HG02870 (cell line): Measurements from ENCODE around the gene SLC35B2.

Experiments used
- ATAC-seq: cut with Tn5 transposase; IDR thresholded peaks from one replicate; pipeline ENCODE4 v1.9.1; 2021; ENCODE audit warnings: mild to moderate bottlenecking, moderate library complexity; ENCODE audit not compliant: unreplicated experiment

The SLC35B2 gene

GRCh38 chr6:44268095-44268628, 10.8 kb upstream of the SLC35B2 start:
- ATAC-seq: no peak

DNA sequence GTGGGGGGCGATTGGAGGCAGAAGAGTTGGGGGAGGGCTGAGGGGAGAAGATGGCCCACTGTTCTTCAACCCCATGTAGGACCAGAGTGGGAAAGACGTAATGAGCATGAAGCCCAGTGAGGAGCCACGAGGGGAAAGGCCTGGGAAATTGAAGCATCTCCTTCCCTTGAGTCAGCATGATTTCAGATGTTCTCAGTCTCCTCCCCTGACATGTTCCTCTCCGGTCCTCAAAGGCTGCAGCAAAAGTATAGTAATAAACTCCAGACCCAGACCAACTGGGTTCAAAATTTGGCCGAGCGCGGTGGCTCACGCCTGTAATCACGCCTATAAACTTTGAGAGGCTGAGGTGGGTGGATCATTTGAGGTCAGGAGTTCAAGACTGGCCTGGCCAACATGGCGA, 9.9 kb upstream of the SLC35B2 start:
- no peak for ATAC-seq

DNA sequence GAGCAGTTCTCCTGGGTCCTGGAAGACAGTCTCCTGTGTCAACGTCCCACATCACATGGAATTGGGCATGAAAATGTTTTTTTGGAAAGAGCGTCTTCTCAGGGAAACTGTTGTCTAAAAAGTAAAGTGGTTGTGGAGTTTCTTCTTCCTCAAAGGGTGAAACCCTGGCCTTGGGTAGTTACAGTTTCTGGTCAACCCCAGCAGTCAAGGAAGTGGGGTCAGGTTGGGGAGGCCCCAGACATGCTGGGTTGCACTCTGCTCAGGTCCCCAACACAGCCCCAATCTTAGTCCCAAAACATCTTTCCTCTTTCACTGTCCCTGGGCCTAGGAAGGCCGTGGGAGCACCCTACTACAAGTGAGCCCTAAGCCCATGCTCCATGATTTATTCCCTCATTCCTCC, 9.0 kb upstream of the SLC35B2 start:
- no peak for ATAC-seq

- ATAC-seq: no peak
These were observed 8.4 kb upstream of the SLC35B2 start for GRCh38 chr6:44265722-44266233.

DNA sequence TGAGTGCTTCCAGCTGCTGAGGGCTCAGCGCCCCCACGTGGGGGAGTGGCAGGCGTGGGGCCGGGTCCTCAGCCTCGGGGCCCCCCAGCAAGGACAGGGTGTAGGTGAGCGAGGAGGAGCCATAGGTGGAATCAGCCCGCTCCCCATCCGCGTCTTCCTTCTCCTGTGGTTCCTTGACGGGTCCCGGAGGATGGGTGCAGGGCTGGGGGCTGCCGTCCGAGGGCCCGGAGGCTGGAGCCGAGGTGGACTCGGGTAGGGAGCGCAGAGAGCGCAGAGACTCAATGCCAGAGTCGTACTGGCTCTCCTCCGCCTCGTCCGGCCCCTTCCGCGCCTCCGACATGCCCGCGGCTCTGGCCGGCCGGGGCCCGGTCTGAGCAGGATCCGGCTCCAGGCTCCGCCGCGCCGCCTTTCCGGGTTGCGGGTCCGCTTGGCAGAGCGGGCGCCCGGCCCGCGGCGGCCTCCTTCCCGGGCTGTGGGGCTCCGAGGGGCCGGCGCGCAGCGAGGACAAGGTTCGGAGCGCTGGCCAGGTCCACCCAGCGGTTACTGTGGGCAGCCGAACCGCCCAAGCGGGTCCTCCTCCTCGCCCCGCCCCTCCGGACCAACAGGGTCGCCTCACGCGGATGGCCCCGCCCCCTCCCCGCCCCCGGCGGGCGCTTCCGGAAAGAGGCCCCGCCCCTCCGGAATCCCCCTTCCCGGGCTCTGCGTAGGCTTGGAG, 7.8 kb upstream of the SLC35B2 start, which contains the start of gene NFKBIE:
Gene NFKBIE, minus strand, starts transcription at position 545 of the 715 bp plus-strand sequence. Its CDS starts 205 bp downstream, at position 340.
- ATAC-seq: no peak

- no peak for ATAC-seq
These were observed 7.1 kb upstream of the SLC35B2 start for GRCh38 chr6:44264154-44265006.

DNA sequence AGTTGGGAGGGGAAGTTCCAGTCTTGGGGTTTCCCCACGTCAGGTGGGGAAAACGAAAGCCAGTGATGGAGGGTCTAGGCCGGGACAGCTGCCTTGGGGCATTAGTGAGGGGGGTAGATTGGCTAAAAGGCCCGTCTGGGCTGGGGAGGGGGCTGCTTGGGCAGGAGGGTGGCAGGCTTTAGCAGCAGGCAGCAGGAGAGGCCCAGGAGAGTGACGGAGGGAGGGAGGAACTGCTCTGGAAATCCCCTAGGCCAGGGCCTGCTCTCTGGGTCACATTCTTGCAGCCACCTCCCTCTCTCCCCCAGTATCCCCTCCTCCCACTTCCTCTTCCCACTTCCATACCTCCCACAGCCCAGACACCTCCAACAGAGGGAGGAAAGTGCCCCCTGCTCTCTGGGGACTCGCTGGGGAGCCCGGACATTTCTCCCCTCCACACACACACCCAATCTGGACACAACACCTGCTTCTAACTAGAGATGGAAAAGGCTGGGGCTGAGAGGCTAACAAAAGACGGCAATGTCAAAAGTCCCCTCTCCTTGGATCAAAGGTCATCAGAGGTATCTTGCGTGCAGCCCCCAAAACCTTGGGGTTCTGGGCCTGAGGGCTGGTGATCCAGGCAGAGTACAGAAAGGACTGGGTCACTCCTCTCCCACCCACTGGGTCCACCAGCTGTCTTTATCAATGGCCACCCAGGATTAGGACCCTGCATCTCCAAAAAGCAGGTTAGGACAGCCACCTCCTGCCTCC, 6.2 kb upstream of the SLC35B2 start:
- ATAC-seq: no peak

- no peak for ATAC-seq
These were observed 5.4 kb upstream of the SLC35B2 start for GRCh38 chr6:44262467-44263353.

DNA sequence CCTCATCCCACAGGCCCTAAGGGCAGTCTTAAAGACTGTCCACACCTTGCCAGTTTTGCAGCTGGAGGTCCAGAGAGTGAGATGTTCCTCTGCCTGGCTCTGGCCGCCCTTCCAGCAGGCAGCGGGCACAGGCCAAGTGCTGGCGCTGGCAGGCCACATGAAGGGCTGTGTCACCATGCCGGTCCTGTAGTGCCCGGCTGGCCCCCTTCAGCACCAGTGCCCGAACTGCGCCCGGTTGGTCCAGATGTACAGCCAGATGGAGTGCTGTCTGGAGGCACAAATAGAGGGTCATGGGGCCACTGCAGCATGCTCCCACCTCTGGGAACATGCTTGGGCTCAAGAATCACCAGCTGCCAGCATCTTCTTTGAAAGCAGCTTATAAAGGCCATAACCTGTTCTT, 4.3 kb upstream of the SLC35B2 start:
- no peak for ATAC-seq

GRCh38 chr6:44260451-44261297, 3.3 kb upstream of the SLC35B2 start:
- ATAC-seq: no peak

GRCh38 chr6:44260011-44260410, 2.7 kb upstream of the SLC35B2 start:
- no peak for ATAC-seq

DNA sequence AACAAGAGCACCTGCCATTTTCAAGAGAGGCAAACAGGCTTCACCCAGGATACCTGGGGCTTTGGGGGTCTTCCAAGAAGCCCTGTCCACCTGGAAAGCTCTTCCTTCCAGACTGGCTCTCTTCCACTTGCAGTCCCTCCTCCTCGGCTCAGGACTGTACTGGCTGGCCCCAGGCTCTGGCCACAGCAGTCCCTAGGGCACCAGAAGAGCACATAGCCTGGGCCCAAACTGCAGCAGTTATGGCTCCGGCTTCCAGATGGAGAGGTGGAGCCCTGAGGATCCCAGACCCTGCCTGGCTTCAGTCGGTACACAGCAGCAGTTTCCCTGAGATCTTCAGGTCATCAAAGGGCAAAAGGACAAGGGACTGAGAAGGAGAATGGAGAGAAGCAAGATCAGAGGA, 1.6 kb upstream of the SLC35B2 start:
- ATAC-seq: no peak

GRCh38 chr6:44258325-44258863, 1.1 kb upstream of the SLC35B2 start:
- no peak for ATAC-seq

DNA sequence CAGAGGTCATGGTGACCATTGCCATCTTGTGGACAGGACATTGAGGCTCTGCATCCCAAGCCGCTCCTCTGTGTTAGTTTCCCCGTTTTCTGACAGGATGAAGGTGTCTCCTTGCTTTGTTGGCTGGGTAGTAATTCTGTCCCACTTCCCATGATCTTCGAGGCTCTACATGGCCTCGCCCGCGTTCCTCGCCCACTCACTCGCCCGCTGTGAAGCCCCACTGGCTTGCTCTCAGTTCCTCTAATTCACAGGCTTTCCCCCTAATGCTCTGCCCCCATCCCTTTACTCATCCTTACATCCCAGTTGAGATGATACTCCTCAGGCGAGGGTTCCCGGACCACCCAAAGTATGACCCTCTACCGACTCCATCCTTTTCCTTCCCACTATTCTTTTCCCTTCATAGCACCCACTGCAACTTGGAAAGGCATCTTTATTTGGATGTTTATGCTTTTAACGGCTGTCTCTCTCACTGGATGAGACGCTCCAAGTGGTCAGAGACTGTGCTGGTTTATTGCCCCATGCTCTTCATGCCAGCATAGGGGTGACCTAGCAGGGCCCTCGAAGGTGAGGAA, 511 bp upstream of the SLC35B2 start:
- peak; percentile 17 for ATAC-seq

- ATAC-seq: no peak
These were observed 628 bp downstream of the SLC35B2 start for GRCh38 chr6:44256775-44257024.

DNA sequence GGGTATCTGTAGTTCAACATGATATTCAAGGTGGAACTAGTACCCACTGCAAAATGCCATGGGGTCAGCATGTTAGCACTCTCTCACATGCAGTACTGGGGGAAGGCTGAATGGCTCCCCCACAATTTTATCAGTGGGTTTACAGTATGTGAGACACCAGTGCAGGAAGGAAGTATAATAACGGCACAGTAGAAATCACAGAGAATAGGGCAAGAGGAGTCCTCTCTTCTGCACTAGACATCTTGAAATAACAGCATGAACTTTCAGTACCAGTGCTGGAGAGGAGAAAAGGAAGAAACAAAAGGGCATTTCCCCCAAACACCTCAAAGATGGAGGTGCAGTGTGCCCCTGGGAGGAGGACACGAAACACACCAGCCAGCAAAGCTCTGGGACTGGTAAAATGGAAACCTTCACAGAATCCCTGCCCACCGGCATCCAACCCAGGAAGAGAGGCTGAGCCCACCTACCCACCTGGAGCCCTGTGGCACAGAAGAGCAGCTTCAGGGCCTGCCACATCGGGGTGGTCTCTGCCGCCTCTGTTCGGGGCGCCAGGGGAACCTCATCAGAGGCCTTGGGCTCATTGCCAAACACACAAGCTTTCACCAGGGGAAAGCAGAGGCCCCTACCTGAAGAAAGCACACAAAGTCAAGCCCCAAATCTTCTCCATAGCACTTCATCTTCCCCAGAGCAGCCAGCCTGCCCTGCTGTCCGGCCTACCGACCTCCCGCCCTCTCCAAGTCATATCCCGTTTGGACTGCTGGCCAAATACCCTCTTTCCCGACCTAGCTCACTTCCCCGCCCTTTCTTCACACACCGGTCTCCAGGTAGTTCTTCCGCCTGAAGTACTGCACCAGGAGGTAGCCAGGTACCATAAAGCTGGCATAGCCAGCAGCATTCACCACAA, 1.2 kb downstream of the SLC35B2 start:
- ATAC-seq: no peak

GRCh38 chr6:44255105-44255808, 2.1 kb downstream of the SLC35B2 start:
- no peak for ATAC-seq
